Renal pelvis (tissue), 3 donors: ENCODE measurements around the gene PARS2. TPM values are rescaled to one million over a fixed set of nuclear protein-coding genes. Genes with fewer than 3 reads are reported as not detected.

Experiments
- polyA plus RNA-seq, 3 donors: library from polyadenylated mRNA; unstranded; fragments of 120-200 nt; gene quantifications; one replicate each; pipeline ENCODE4 v1.2.1, GENCODE V29; 2013; ENCODE audit not compliant: insufficient read length in 3 of 3

PARS2 gene
- polyA plus RNA-seq, 3 donors = 10.9 to 11.9 (median 11.8) TPM

Other genes starting within 250 kb of the PARS2 start
- 10 to 100 TPM; 14.2 to 20.2 (median 16.0) TPM for gene ACOT11, start 216.3 kb downstream of the PARS2 start, polyA plus RNA-seq
- gene FAM151A, start 141.0 kb downstream of the PARS2 start, polyA plus RNA-seq = 10 to 100 TPM; 28.7 to 39.5 (median 35.8) TPM
- gene MROH7, start 122.7 kb downstream of the PARS2 start, polyA plus RNA-seq = 10 to 100 TPM in 2 of 3 donors, 1 to 10 TPM in 1; 2.9 to 19.5 (median 16.0) TPM
- gene TTC4, start 48.7 kb downstream of the PARS2 start, polyA plus RNA-seq = 10 to 100 TPM; 31.3 to 35.8 (median 35.2) TPM
- 10 to 100 TPM in 1 of 3 donors, 1 to 10 TPM in 2; 6.7 to 10.5 (median 9.4) TPM for gene TTC22, start 36.8 kb upstream of the PARS2 start, polyA plus RNA-seq
- gene DHCR24, start 122.7 kb upstream of the PARS2 start, polyA plus RNA-seq = 100 to 1,000 TPM in 1 of 3 donors, 10 to 100 TPM in 2; 82.1 to 110 (median 86.7) TPM
- gene TMEM61, start 216.1 kb upstream of the PARS2 start, polyA plus RNA-seq = 1 to 10 TPM in 2 of 3 donors, under 1 TPM in 1; 0.64 to 1.6 (median 1.5) TPM
- gene BSND, start 234.4 kb upstream of the PARS2 start, polyA plus RNA-seq = 1 to 10 TPM; 4.0 to 4.5 (median 4.5) TPM